Suprapubic skin (tissue), 4 donors: ENCODE results near the gene HCFC1. TPM values are rescaled to one million over a fixed set of nuclear protein-coding genes. Genes with fewer than 3 reads are reported as not detected.

Source experiments
- DNase-seq, 2 donors: peaks; one replicate each; pipeline ENCODE4 v3.0.0-alpha.2; 2019; ENCODE audit warnings: low spot score in 2 of 2
- H3K27ac ChIP-seq: fragments of 200-600 bp; sonication (generic); one replicate; pipeline ENCODE4 v1.5.1; 2019
- H3K27me3 ChIP-seq: fragments of 200-600 bp; sonication (generic); one replicate; pipeline ENCODE4 v1.5.1; 2019
- H3K36me3 ChIP-seq: fragments of 200-600 bp; sonication (generic); one replicate; pipeline ENCODE4 v1.5.1; 2019
- H3K4me1 ChIP-seq: fragments of 200-600 bp; sonication (generic); one replicate; pipeline ENCODE4 v1.5.1; 2019
- H3K4me3 ChIP-seq: fragments of 200-600 bp; sonication (generic); one replicate; pipeline ENCODE4 v1.5.1; 2019; ENCODE audit warnings: mild to moderate bottlenecking
- H3K9me3 ChIP-seq: fragments of 200-600 bp; sonication (generic); one replicate; pipeline ENCODE4 v1.5.1; 2019
- CTCF ChIP-seq, 2 donors: fragments of 200-600 bp in 1 of 2; fragments of 450-650 bp in 1 of 2; sonication (generic) in 1 of 2; IDR thresholded peaks; one replicate each; pipeline ENCODE4 v1.5.1; 2016 to 2019; ENCODE audit warnings: antibody characterized with exemption in 2 of 2, mild to moderate bottlenecking in 1 of 2, moderate library complexity in 1 of 2
- EP300 ChIP-seq: sonication (generic); formaldehyde crosslinking; IDR thresholded peaks from one replicate; pipeline ENCODE4 v1.6.1; 2017; ENCODE audit warnings: antibody characterized with exemption
- POLR2A ChIP-seq, 2 donors: fragments of 450-650 bp; IDR thresholded peaks; one replicate each; pipeline ENCODE4 v1.6.1; 2017; ENCODE audit warnings: antibody characterized with exemption in 2 of 2, mild to moderate bottlenecking in 2 of 2, moderate library complexity in 2 of 2
- POLR2AphosphoS5 ChIP-seq, 3 donors: sonication (generic); formaldehyde crosslinking; IDR thresholded peaks; one replicate each; pipeline ENCODE4 v1.6.1; 2017; ENCODE audit warnings: antibody characterized with exemption in 3 of 3
- WGBS: methylation state at CpG from one replicate; pipeline ENCODE4 v1.1.5; 2018; 5-methylcytosine and 5-hydroxymethylcytosine counted together
- total RNA-seq, 4 donors: library from RNA; depleted of rRNA; stranded (reverse); fragments of >200 nt; gene quantifications; one replicate each; pipeline ENCODE4 v1.1.0, GENCODE V29; 2016

HCFC1 gene
- total RNA-seq, 4 donors from 2014 or later: 51.9 to 72.2 (median 55.3) TPM

GRCh38 chrX:153933748-153934147 lies 37.9 kb downstream of the HCFC1 start:
- Histone ChIP-seq H3K27me3 (no peaks in the 10 kb centered on the region), H3K36me3 (peaks cover 18% of the 10 kb centered on the region), H3K4me1 (peaks cover 23% of the 10 kb centered on the region), H3K9me3 (no peaks in the 10 kb centered on the region), H3K27ac (no peak overlapping the region), H3K4me3 (peak overlapping the region; percentile 72)
- DNase-seq: no peak
- 43% methylated on average over 7 of the region's 7 CpGs for WGBS
- TF ChIP-seq POLR2A (IDR thresholded peaks at IDR 0.05): no peak
- no peak for TF ChIP-seq EP300
- TF ChIP-seq CTCF (IDR thresholded peaks at IDR 0.05): no peak
- TF ChIP-seq POLR2AphosphoS5 (IDR thresholded peaks at IDR 0.05): no peak

- H3K4me3 ChIP-seq: no peak overlapping the region
- no peaks in the 10 kb centered on the region for H3K9me3 ChIP-seq
- TF ChIP-seq EP300 (no peak), POLR2A (IDR thresholded peaks at IDR 0.05) (no peak), POLR2AphosphoS5 (IDR thresholded peaks at IDR 0.05) (no peak), CTCF (IDR thresholded peaks at IDR 0.05) (no peak)
- no peaks in the 10 kb centered on the region for H3K27me3 ChIP-seq
- H3K36me3 ChIP-seq: peaks cover 18% of the 10 kb centered on the region
- 96% methylated on average over 7 of the region's 13 CpGs for WGBS
- H3K27ac ChIP-seq: no peak overlapping the region
- peaks cover 29% of the 10 kb centered on the region for H3K4me1 ChIP-seq
- DNase-seq: no peak
These were observed 39.2 kb downstream of the HCFC1 start for GRCh38 chrX:153932220-153932915.

GRCh38 chrX:153931748-153932147 lies 39.9 kb downstream of the HCFC1 start:
- WGBS: 94% methylated on average over 11 of the region's 13 CpGs
- Histone ChIP-seq H3K9me3 (no peaks in the 10 kb centered on the region), H3K4me1 (peaks cover 35% of the 10 kb centered on the region), H3K27me3 (no peaks in the 10 kb centered on the region), H3K27ac (no peak overlapping the region), H3K36me3 (peaks cover 18% of the 10 kb centered on the region), H3K4me3 (no peak overlapping the region)
- no peak for DNase-seq
- TF ChIP-seq POLR2A (IDR thresholded peaks at IDR 0.05): no peak
- TF ChIP-seq EP300: no peak
- TF ChIP-seq CTCF (IDR thresholded peaks at IDR 0.05): no peak
- TF ChIP-seq POLR2AphosphoS5 (IDR thresholded peaks at IDR 0.05): no peak

GRCh38 chrX:153931151-153931550 lies 40.5 kb downstream of the HCFC1 start:
- peaks cover 40% of the 10 kb centered on the region for H3K4me1 ChIP-seq
- no peak for DNase-seq
- H3K27ac ChIP-seq: no peak overlapping the region
- TF ChIP-seq POLR2AphosphoS5 (IDR thresholded peaks at IDR 0.05) (no peak), POLR2A (IDR thresholded peaks at IDR 0.05) (no peak), EP300 (no peak), CTCF (IDR thresholded peaks at IDR 0.05) (no peak)
- no peaks in the 10 kb centered on the region for H3K27me3 ChIP-seq
- no peak overlapping the region for H3K4me3 ChIP-seq
- no peaks in the 10 kb centered on the region for H3K9me3 ChIP-seq
- WGBS: 76% methylated on average over 3 of the region's 8 CpGs
- peaks cover 18% of the 10 kb centered on the region for H3K36me3 ChIP-seq

- Histone ChIP-seq H3K27ac (no peak overlapping the region), H3K36me3 (peaks cover 18% of the 10 kb centered on the region), H3K4me1 (peaks cover 37% of the 10 kb centered on the region), H3K4me3 (no peak overlapping the region), H3K27me3 (no peaks in the 10 kb centered on the region), H3K9me3 (no peaks in the 10 kb centered on the region)
- TF ChIP-seq POLR2A (IDR thresholded peaks at IDR 0.05) (no peak), EP300 (no peak), CTCF (IDR thresholded peaks at IDR 0.05) (no peak), POLR2AphosphoS5 (IDR thresholded peaks at IDR 0.05) (no peak)
- DNase-seq: no peak
- 88% methylated on average over 27 of the region's 31 CpGs for WGBS
These were observed 41.4 kb downstream of the HCFC1 start for GRCh38 chrX:153930011-153930910.
